OCI-LY7 (cell line): ENCODE results near the gene NCKAP5L. TPM values are rescaled to one million over a fixed set of nuclear protein-coding genes. Genes with fewer than 3 reads are reported as not detected.

Source experiments
- BruUV-seq: library from RNA; stranded (reverse); fragments of 400-500 nt; replicated peaks from 2 replicates; lab custom pipeline; 2021; lab: Mats Ljungman, UMichigan
- CTCF ChIA-PET: fragments of 300-600 bp; sonication (Branson Sonifier 250); formaldehyde crosslinking; loops from one replicate; lab custom pipeline; 2022; ENCODE audit warnings: antibody characterized with exemption; ENCODE audit not compliant: unreplicated experiment; lab: Charles Lee
- POLR2A ChIA-PET: fragments of 300-600 bp; sonication (Branson Sonifier 250); formaldehyde crosslinking; loops from one replicate; lab custom pipeline; 2022; ENCODE audit warnings: antibody characterized with exemption; lab: Charles Lee
- DNase-seq: peaks from one replicate; pipeline ENCODE4 v3.0.0-alpha.2; 2015; ENCODE audit warnings: low spot score
- H2AFZ ChIP-seq: fragments of 200-600 bp; sonication (generic), shearing (Covaris generic); 2 replicates; pipeline ENCODE4 v1.6.1; 2014; ENCODE audit warnings: mild to moderate bottlenecking, antibody characterized with exemption, low read length, moderate library complexity
- H3K27ac ChIP-seq: fragments of 200-600 bp; sonication (generic); 2 replicates; pipeline ENCODE4 v1.5.1; 2014; ENCODE audit warnings: mixed run types, low read depth, mild to moderate bottlenecking, moderate library complexity, low read length, inconsistent platforms; ENCODE audit not compliant: poor library complexity, severe bottlenecking
- H3K36me3 ChIP-seq: fragments of 200-600 bp; sonication (generic); 2 replicates; pipeline ENCODE4 v1.6.1; 2014; ENCODE audit warnings: mild to moderate bottlenecking, antibody characterized with exemption, low read length, moderate library complexity, mixed read lengths; ENCODE audit not compliant: insufficient read depth
- H3K4me1 ChIP-seq: fragments of 200-600 bp; sonication (generic); 2 replicates; pipeline ENCODE4 v1.5.1; 2014; ENCODE audit warnings: mild to moderate bottlenecking, low read length; ENCODE audit not compliant: insufficient read depth, poor library complexity, severe bottlenecking
- H3K4me2 ChIP-seq: fragments of 200-600 bp; sonication (generic); 2 replicates; pipeline ENCODE4 v1.6.1; 2014; ENCODE audit warnings: mild to moderate bottlenecking, low read length
- H3K4me3 ChIP-seq: fragments of 200-600 bp; sonication (generic); 2 replicates; pipeline ENCODE4 v1.5.1; 2014; ENCODE audit warnings: mild to moderate bottlenecking, low read depth, low read length; ENCODE audit not compliant: poor library complexity, severe bottlenecking
- H3K79me2 ChIP-seq: fragments of 200-600 bp; sonication (generic); 2 replicates; pipeline ENCODE4 v1.6.1; 2016; ENCODE audit warnings: low read depth, mild to moderate bottlenecking, low read length, moderate library complexity, mixed read lengths; ENCODE audit not compliant: insufficient read depth
- H3K9me2 ChIP-seq: fragments of 200-600 bp; sonication (generic); 2 replicates; pipeline ENCODE4 v1.6.1; 2016; ENCODE audit warnings: mild to moderate bottlenecking, low read length, mixed read lengths; ENCODE audit not compliant: insufficient read depth
- H3K9me3 ChIP-seq: fragments of 200-600 bp; sonication (generic); 2 replicates; pipeline ENCODE4 v1.6.1; 2014; ENCODE audit warnings: mild to moderate bottlenecking, mixed run types, low read length, mixed read lengths
- H4K20me1 ChIP-seq: fragments of 200-600 bp; sonication (generic); 2 replicates; pipeline ENCODE4 v1.6.1; 2014; ENCODE audit warnings: mild to moderate bottlenecking, antibody characterized with exemption, low read length, moderate library complexity, mixed read lengths; ENCODE audit not compliant: insufficient read depth
- EZH2phosphoT487 ChIP-seq: fragments of 200-600 bp; sonication (generic); IDR thresholded peaks from 2 replicates; pipeline ENCODE4 v1.6.1; 2018; ENCODE audit warnings: low read depth, borderline replicate concordance, mild to moderate bottlenecking, mixed run types, antibody characterized with exemption, low read length, moderate library complexity, mixed read lengths
- intact Hi-C: fragments of 100-400 bp; cut with micrococcal nuclease; formaldehyde crosslinking; loops from one replicate; pipeline ENCODE4 v1.10.0; 2022; ENCODE audit not compliant: unreplicated experiment
- total RNA-seq, 2 experiments: library from RNA; depleted of rRNA in 1 of 2; stranded (reverse); fragments of >200 nt in 1 of 2; shearing (Covaris generic) in 1 of 2; gene quantifications; 2 replicates each; pipeline ENCODE4 v1.2.3, GENCODE V29; 2014 to 2022
- TF ChIP-seq, protein P1 (sequence below): fragments of 200-600 bp; sonication (generic); conservative IDR thresholded peaks from 2 replicates; pipeline ENCODE4 v1.5.1; 2014; ENCODE audit warnings: mild to moderate bottlenecking, antibody characterized with exemption, low read length, moderate library complexity, mixed read lengths

Gene NCKAP5L
- total RNA-seq, 2 experiments from 2014 or later, result 4.6 to 12.2 TPM

GRCh38 chr12:49793620-49794019 is 34.6 kb downstream of the NCKAP5L start:
- BruUV-seq, result no TSS peak
- H3K79me2 ChIP-seq, result no peaks in the 10 kb centered on the region
- intact Hi-C loops, result no loop called here

DNA sequence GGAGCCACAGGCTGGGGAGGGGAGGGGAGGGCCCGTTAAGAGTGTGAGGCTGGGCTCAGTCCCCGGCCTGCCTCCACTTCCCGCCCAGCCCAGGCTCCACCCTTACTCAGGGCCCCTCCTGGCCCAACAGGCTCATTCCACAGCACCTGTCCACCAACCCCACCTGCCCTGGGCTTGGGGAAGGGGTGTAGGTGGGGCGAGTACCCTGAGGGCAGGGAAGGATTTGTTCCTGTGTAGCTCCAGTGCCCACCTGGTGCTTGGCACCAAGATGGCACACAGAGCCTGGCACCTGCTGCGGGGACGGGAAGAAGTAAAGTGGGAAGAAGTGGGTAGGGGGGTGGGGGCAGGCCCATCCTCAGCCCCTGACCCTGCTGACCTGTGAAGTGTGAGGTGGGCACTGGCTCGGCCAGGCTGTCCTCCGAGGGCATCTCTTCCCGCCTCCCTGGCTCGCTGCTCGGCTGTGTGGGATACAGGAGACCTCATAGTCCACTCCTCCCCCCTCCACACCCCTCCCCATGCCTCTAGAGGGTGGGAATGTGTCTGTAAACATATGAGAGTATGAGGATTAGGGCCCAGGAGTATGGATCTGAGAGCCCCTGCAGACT is 35.1 kb downstream of the NCKAP5L start:
- ChIA-PET POLR2A (interaction anchor here (1.2 kb wide), 1 partner anchor 76 kb away, joined by 3 read pairs; no protein-coding TSS in a partner anchor), CTCF (no interaction called here)
- Histone ChIP-seq H3K4me2 (no peak overlapping the region), H3K27ac (no peak overlapping the region), H2AFZ (no peak overlapping the region), H4K20me1 (no peaks in the 10 kb centered on the region), H3K9me2 (no peaks in the 10 kb centered on the region), H3K4me3 (no peak overlapping the region), H3K4me1 (no peaks in the 10 kb centered on the region), H3K79me2 (no peaks in the 10 kb centered on the region), H3K9me3 (no peaks in the 10 kb centered on the region), H3K36me3 (no peaks in the 10 kb centered on the region; the same call in 1 of the 2 replicates)
- BruUV-seq, result no TSS peak
- DNase-seq, result no peak
- no peak for TF ChIP-seq EZH2phosphoT487
- TF ChIP-seq, protein P1, sequence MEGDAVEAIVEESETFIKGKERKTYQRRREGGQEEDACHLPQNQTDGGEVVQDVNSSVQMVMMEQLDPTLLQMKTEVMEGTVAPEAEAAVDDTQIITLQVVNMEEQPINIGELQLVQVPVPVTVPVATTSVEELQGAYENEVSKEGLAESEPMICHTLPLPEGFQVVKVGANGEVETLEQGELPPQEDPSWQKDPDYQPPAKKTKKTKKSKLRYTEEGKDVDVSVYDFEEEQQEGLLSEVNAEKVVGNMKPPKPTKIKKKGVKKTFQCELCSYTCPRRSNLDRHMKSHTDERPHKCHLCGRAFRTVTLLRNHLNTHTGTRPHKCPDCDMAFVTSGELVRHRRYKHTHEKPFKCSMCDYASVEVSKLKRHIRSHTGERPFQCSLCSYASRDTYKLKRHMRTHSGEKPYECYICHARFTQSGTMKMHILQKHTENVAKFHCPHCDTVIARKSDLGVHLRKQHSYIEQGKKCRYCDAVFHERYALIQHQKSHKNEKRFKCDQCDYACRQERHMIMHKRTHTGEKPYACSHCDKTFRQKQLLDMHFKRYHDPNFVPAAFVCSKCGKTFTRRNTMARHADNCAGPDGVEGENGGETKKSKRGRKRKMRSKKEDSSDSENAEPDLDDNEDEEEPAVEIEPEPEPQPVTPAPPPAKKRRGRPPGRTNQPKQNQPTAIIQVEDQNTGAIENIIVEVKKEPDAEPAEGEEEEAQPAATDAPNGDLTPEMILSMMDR, result no peak
- intact Hi-C loops, result no loop called here

More at GRCh38 chr12:49793620-49794019, 34.6 kb downstream of the NCKAP5L start:
- no peak overlapping the region for H2AFZ ChIP-seq
- no peaks in the 10 kb centered on the region; the same call in 1 of the 2 replicates for H3K36me3 ChIP-seq
- H3K4me2 ChIP-seq, result no peak overlapping the region
- ChIA-PET POLR2A (interaction anchor here (1.2 kb wide), 1 partner anchor 77 kb away, joined by 3 read pairs; no protein-coding TSS in a partner anchor), CTCF (no interaction called here)
- no peaks in the 10 kb centered on the region for H4K20me1 ChIP-seq
- DNase-seq, result no peak
- TF ChIP-seq EZH2phosphoT487, result no peak
- TF ChIP-seq, protein P1, result no peak
- no peaks in the 10 kb centered on the region for H3K4me1 ChIP-seq
- H3K4me3 ChIP-seq, result no peak overlapping the region
- H3K9me3 ChIP-seq, result no peaks in the 10 kb centered on the region
- no peak overlapping the region for H3K27ac ChIP-seq
- H3K9me2 ChIP-seq, result no peaks in the 10 kb centered on the region
